GM12878 (cell line): ENCODE results near the gene SCLT1. TPM values are rescaled to one million over a fixed set of nuclear protein-coding genes. Genes with fewer than 3 reads are reported as not detected.

Experiments
- ATAC-seq: fragments of 200-7000 bp; cut with Tn5 transposase; 3 replicates; pipeline ENCODE4 v1.9.1; 2020; ENCODE audit warnings: mild to moderate bottlenecking, moderate library complexity
- BruUV-seq: library from RNA; stranded (reverse); fragments of 400-500 nt; replicated peaks from 2 replicates; lab custom pipeline; 2021; lab: Mats Ljungman, UMichigan
- CTCF ChIA-PET: fragments of 300-600 bp; sonication (Branson Sonifier 250); formaldehyde crosslinking; extraction: SDS; loops from one replicate; lab custom pipeline; 2021; ENCODE audit warnings: inconsistent platforms; lab: Yijun Ruan, JAX
- POLR2A ChIA-PET: fragments of 350-600 bp; formaldehyde crosslinking; extraction: SDS; loops from one replicate; lab custom pipeline; 2021; ENCODE audit warnings: inconsistent platforms; lab: Charles Lee
- RAD21 ChIA-PET: fragments of 300-600 bp; sonication (Branson Sonifier 250); formaldehyde crosslinking; loops from one replicate; lab custom pipeline; 2023; ENCODE audit warnings: antibody characterized with exemption; ENCODE audit not compliant: unreplicated experiment; lab: Charles Lee
- SMC1A ChIA-PET: fragments of 300-600 bp; sonication (Branson Sonifier 250); formaldehyde crosslinking; loops from one replicate; lab custom pipeline; 2023; ENCODE audit not compliant: unreplicated experiment, uncharacterized antibody; lab: Charles Lee
- DNase-seq: peaks from one replicate; pipeline ENCODE4 v3.0.0-alpha.2; 2011; ENCODE audit warnings: low read depth, low spot score
- FAIRE-seq: peaks from 3 replicates; lab custom pipeline; 2011; peaks lifted over from hg19 to GRCh38; lab: Jason Lieb, UNC
- H2AFZ ChIP-seq: 2 replicates; pipeline ENCODE4 v1.6.0; 2011; ENCODE audit warnings: low read depth, low read length, control low read depth; ENCODE audit not compliant: control insufficient read depth
- H3K27ac ChIP-seq: 2 replicates; pipeline ENCODE4 v1.5.1; 2011; ENCODE audit warnings: control low read depth; ENCODE audit not compliant: control insufficient read depth, insufficient read depth
- H3K27me3 ChIP-seq, 2 experiments: replicated peaks in 1 of 2; 2 replicates each; pipeline versions ENCODE4 v1.6.0 to v1.6.1; 2011; ENCODE audit warnings: low read length in 1 of 2; ENCODE audit not compliant: control insufficient read depth in 2 of 2, insufficient read depth in 2 of 2
- H3K36me3 ChIP-seq, 2 experiments: 2 replicates each; pipeline ENCODE4 v1.5.1; 2011; ENCODE audit warnings: low read length in 1 of 2; ENCODE audit not compliant: control insufficient read depth in 2 of 2, insufficient read depth in 2 of 2
- H3K4me1 ChIP-seq: 2 replicates; pipeline ENCODE4 v1.6.1; 2011; ENCODE audit warnings: mild to moderate bottlenecking, low read length, moderate library complexity, mixed read lengths; ENCODE audit not compliant: control insufficient read depth, insufficient read depth
- H3K4me2 ChIP-seq: 2 replicates; pipeline ENCODE4 v1.6.0; 2011; ENCODE audit warnings: control low read depth; ENCODE audit not compliant: control insufficient read depth, insufficient read depth
- H3K4me3 ChIP-seq: fragments of 200-600 bp; sonication (generic); 2 replicates; pipeline ENCODE4 v1.5.1; 2016
- H3K79me2 ChIP-seq: 2 replicates; pipeline ENCODE4 v1.6.0; 2011; ENCODE audit warnings: low read length; ENCODE audit not compliant: control insufficient read depth, insufficient read depth
- H3K9ac ChIP-seq: 2 replicates; pipeline ENCODE4 v1.8.0; 2011; ENCODE audit warnings: low read length, control low read depth, mixed read lengths; ENCODE audit not compliant: control insufficient read depth, insufficient read depth
- H3K9me3 ChIP-seq: replicated peaks from 3 replicates; pipeline ENCODE4 v1.5.1; 2011; ENCODE audit warnings: mild to moderate bottlenecking, low read length; ENCODE audit not compliant: control insufficient read depth, insufficient read depth
- H4K20me1 ChIP-seq: 2 replicates; pipeline ENCODE4 v1.6.0; 2011; ENCODE audit not compliant: control insufficient read depth, insufficient read depth
- MYC ChIP-seq: IDR thresholded peaks from 2 replicates; pipeline ENCODE4 v1.6.1; 2011; ENCODE audit warnings: mild to moderate bottlenecking, low read length, moderate library complexity, inconsistent platforms; ENCODE audit not compliant: insufficient read depth, insufficient replicate concordance, insufficient read length, severe bottlenecking
- ZNF687 ChIP-seq: fragments of 450-650 bp; IDR thresholded peaks from 2 replicates; pipeline ENCODE4 v1.6.1; 2017; ENCODE audit warnings: mild to moderate bottlenecking, moderate library complexity
- WGBS: methylation state at CpG from one replicate; pipeline ENCODE4 v1.1.6; 2016; ENCODE audit warnings: low lambda C conversion rate; ENCODE audit not compliant: insufficient replicate concordance, insufficient coverage; ENCODE audit errors: missing lambda C conversion rate; 5-methylcytosine and 5-hydroxymethylcytosine counted together
- in situ Hi-C: fragments of 300-500 bp; cut with MboI; formaldehyde crosslinking; loops from 9 replicates; pipeline ENCODE4 v1.14.3; 2018; ENCODE audit warnings: mixed read lengths
- intact Hi-C: fragments of 100-400 bp; cut with micrococcal nuclease; formaldehyde crosslinking; loops from one replicate; pipeline ENCODE4 v1.14.2; 2022; ENCODE audit not compliant: unreplicated experiment
- polyA plus RNA-seq, 11 experiments: library from polyadenylated mRNA; depleted of rRNA in 4 of 11; unstranded in 6 of 11; stranded (reverse) in 5 of 11; fragments of >200 nt; fragmentation: Nextera tagmentation in 4 of 11; fragmentation: Illumina TruSeq in 1 of 11; extraction: Ambion mirVana in 4 of 11; extraction: Trizol in 1 of 11; gene quantifications; 1 replicate in 1 of 11; 2 replicates in 10 of 11; pipeline versions ENCODE4 v1.2.1 to v1.2.3, GENCODE V29; 2011 to 2016; ENCODE audit warnings: inconsistent platforms in 2 of 11, missing spikeins in 2 of 11, low read depth in 1 of 11
- total RNA-seq, 4 experiments: library from RNA; depleted of rRNA in 3 of 4; stranded (reverse); fragments of >200 nt in 3 of 4; fragmentation: Illumina TruSeq in 1 of 4; extraction: Trizol in 1 of 4; gene quantifications; 2 replicates each; pipeline versions ENCODE4 v1.2.1 to v1.2.3, GENCODE V29; 2013 to 2021
- TF ChIP-seq, protein P1 (sequence below): fragments of 450-650 bp; IDR thresholded peaks from 2 replicates; pipeline ENCODE4 v1.6.1; 2018; ENCODE audit warnings: borderline replicate concordance, mild to moderate bottlenecking; ENCODE audit not compliant: partially characterized antibody

The SCLT1 gene
- total and polyA plus RNA-seq, 10 of the 15 experiments (the other 5 are each of a cell fraction or from before 2014, with no cell fraction given) = 7.8 to 31.4 (median 19.6) TPM

DNA sequence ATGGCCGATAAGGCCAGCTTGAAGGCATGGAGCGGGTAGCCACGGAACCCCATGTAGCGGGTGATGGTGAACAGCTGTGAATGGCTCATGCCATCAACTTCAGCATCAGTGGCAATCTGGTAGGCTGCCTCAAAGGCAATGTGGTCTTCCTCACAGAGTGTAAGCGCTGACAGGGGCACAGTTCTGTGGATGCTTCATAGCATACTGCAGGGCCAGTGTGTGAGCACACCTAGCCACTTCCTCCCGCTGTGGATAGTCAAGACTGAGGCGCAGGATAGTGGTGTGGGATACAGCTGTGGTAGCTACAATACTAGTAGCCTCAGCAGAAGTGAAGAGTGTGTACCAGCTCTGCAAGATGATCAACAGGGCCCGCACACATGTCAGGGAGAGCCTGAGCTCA lies 43.1 kb upstream of the SCLT1 start:
- SMC1A ChIA-PET = no interaction called here
- Histone ChIP-seq H3K36me3 (no peaks in the 10 kb centered on the region), H3K79me2 (no peaks in the 10 kb centered on the region), H3K27ac (no peak overlapping the region), H3K9ac (no peak overlapping the region), H3K9me3 (no peaks in the 10 kb centered on the region; the same call in 2 of the 3 replicates), H2AFZ (no peak overlapping the region), H3K4me2 (no peak overlapping the region), H3K4me1 (no peaks in the 10 kb centered on the region), H4K20me1 (no peaks in the 10 kb centered on the region), H3K27me3 (no peaks in the 10 kb centered on the region), H3K4me3 (no peak overlapping the region)
- in situ Hi-C loops (no loop called here), intact Hi-C loops (no loop called here)
- no TSS peak for BruUV-seq
- ATAC-seq (no peak), DNase-seq (no peak), FAIRE-seq (no peak)
- CTCF ChIA-PET = no interaction called here
- POLR2A ChIA-PET = no interaction called here
- WGBS = 64% methylated on average over 8 of the region's 8 CpGs
- RAD21 ChIA-PET = no interaction called here
- TF ChIP-seq ZNF687 = no peak
- TF ChIP-seq, protein P1, sequence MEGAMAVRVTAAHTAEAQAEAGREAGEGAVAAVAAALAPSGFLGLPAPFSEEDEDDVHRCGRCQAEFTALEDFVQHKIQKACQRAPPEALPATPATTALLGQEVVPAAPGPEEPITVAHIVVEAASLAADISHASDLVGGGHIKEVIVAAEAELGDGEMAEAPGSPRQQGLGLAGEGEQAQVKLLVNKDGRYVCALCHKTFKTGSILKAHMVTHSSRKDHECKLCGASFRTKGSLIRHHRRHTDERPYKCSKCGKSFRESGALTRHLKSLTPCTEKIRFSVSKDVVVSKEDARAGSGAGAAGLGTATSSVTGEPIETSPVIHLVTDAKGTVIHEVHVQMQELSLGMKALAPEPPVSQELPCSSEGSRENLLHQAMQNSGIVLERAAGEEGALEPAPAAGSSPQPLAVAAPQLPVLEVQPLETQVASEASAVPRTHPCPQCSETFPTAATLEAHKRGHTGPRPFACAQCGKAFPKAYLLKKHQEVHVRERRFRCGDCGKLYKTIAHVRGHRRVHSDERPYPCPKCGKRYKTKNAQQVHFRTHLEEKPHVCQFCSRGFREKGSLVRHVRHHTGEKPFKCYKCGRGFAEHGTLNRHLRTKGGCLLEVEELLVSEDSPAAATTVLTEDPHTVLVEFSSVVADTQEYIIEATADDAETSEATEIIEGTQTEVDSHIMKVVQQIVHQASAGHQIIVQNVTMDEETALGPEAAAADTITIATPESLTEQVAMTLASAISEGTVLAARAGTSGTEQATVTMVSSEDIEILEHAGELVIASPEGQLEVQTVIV = no peak
- TF ChIP-seq MYC = no peak
